ENCODE results near the gene INPP5E.
A peak's percentile ranks its signal among the peaks of the same experiment; 100 is the strongest.
"Not testable (repeated sequence)": the region's sequence is repeated elsewhere in the genome, so short reads cannot be mapped to it uniquely, and the experiment has no call there.

The INPP5E gene

DNA sequence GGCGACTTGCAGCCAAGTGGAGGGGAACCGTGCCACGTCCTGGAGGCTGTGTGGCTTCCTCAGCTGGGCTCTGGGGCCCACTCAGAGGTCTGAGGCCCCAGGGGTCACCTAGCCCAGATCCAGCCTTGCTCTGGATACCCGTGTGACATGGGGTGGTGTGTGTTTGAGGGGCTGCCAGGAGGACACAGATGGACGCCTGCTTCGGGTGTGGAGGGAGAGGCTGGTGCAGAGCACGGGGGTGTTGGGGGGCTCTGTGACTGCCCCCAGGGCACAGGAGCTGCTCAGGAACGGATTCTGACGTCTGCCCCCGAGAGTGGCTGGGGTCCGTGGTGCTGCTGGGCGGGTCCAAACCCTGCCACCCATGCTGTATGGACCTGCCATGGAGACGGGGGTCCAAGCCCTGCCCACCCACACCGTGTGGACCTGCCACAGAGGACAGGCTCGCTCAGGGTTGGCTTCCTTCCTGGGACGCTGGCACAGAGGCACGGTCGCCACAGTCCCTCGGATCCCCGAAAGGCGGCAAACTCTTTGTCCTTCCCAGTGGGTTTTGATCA, 10.5 kb downstream of the INPP5E start:
- DNase-seq = no peak

GRCh38 chr9:136426787-136427186, 12.9 kb downstream of the INPP5E start:
- no peak for DNase-seq

DNA sequence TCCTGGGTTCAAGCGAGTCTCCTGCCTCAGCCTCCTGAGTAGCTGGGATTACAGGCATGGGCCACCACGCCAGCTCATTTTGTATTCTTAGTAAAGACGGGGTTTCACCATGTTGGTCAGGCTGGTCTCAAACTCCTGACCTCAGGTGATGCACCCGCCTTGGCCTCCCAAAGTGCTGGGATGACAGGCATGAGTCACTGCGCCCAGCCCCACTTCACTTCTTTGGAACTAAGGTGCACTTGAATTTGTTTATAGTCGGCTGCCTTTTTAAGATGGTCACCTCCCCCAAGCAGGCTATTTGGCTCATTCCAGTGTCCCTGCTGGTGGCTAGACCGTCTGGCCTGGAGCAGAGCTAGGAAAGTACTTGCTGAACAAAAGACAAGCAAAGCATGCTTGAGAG, 14.3 kb downstream of the INPP5E start:
- DNase-seq = not testable (repeated sequence)

DNA sequence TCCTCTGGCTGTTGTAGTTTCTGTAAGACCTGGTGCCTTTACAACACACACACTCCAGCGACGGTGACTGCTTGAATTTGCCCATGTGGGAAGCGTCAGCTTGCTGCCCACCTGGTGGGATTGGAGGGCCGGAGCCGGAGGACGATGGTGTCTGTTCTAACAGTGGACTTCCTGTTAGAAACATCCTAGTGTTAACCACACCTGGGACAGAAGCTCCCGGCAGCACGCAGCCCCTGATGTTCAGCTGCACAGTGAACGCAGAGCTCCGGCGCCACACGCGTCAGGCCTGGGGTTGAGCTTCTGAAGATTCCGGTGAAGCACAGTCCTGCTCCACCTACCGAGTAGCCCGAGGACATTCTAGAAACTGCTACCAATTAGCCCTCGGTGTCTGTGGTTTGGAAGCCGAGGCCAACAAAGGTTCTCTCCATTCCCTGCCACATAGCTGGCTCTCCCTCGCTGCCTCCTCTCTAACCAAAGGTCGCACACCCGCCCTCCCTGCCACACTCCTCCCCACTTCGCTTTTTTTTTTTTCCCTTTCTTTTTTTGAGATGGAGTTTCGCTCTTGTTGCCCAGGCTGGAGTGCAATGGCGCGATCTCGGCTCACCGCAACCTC, 14.8 kb downstream of the INPP5E start:
- no peak for DNase-seq

GRCh38 chr9:136423432-136424146, 16.1 kb downstream of the INPP5E start:
- DNase-seq = no peak

- no peak for DNase-seq
Measured at GRCh38 chr9:136422876-136423275, 16.8 kb downstream of the INPP5E start.

DNA sequence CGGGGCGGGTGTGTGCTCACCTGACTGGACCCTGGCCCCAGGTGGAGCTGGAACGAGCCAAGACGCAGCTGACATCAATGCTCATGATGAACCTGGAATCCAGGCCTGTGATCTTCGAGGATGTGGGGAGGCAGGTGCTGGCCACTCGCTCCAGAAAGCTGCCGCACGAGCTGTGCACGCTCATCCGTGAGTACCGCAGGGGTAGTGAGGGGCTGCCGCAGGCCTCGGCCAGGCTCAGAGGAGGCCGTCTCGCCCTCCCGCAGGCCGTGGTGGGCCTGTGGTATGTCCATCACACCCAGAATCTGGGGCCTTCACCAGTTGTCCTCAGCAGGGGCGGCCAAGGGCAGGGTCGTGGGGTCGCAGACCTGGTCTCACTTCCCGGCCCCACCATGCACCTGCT, 17.9 kb downstream of the INPP5E start:
- DNase-seq = no peak

DNA sequence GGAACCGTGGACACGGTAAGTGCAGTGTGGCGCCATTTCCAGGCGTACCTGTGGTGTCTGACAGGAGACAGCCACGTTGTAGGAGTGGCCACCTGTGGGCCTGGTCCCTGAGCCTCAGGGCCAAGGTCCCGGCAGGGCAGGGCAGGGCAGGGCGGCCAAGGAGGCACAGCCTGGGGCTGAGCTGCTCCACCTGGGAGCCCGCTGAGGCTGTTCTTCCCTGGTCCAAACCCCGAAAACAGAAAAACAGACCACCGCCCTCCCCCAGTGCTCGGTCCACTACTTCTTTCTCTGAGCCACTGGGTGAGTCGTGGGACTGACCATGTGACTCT, 20.6 kb downstream of the INPP5E start:
- DNase-seq = no peak

- DNase-seq = no peak
Measured at GRCh38 chr9:136418182-136419091, 21.2 kb downstream of the INPP5E start.

DNA sequence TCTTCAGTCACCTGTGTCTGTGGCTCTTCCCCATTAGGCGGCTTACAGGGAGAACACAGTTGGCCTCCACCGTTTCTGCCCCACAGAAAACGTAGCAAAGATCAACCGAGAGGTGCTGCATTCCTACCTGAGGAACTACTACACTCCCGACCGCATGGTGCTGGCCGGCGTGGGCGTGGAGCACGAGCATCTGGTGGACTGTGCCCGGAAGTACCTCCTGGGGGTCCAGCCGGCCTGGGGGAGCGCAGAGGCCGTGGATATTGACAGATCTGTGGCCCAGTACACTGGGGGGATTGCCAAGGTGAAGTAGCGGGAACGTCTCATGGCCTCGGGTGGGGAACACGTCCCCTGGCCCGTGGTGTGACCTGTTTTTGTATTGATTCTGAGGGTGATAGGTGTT, 22.7 kb downstream of the INPP5E start:
- DNase-seq = no peak

DNA sequence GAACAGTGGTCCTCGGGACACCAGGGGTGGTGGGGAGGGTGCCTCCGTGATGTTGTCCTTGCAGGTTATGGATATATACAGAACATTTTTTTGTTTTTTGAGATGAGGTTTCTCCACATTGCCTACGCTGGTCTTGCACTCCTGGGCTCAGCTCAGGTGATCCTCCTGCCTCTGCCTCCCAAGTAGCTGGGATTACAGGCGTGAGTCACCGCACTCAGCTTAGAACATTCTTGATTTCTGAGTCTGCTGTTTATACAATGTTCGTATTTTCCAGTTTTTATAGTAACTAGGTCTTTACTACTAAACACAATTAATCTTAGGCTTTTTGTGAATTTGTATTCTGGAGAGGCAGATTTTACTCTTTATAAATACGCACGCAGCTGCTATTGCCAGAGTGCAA, 23.2 kb downstream of the INPP5E start:
- no peak for DNase-seq

- DNase-seq = no peak
Measured at GRCh38 chr9:136412962-136413361, 26.7 kb downstream of the INPP5E start.

GRCh38 chr9:136411378-136411777, 28.3 kb downstream of the INPP5E start:
- DNase-seq = no peak

DNA sequence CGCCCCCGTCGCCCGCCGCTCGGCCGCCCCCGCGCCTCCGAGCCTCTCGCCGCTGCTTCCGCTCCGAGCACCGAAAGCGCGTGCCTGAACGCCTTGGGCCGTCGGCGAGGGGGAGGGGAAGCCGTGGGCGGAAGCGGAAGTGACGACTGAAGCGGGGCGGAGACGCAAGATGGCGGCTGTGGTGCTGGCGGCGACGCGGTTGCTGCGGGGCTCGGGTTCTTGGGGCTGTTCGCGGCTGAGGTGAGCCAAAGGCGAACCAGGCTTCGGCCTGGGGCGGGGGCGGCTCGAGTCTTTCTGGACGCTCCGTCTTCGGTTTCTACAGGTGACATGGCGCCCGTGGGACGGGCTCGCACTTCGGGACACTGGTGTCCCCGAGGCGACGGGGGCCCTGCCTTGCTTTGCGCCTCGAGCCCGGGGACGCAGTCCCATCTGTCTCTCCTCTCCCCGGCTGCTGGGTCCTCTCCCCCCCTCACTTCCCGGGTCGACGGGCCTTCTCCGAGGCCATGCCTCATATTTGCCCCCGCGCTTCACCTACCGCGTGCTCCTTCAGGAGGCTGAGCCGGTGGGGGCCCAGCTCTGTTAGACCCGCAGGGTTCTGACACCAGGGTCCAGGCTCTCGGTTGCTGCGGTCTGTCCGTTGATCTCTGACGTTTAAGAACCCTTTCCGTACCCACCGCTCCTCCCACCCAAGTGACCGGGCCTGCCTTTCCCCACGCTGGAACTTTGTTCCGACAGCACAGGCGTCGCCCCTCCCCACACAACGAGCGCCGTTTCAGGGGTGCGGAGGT, 29.0 kb downstream of the INPP5E start, which contains the start of the genes ENTR1 and PMPCA:
TSS of gene ENTR1 (minus strand) at position 115 of the 788 bp plus-strand sequence. CDS start 217 bp downstream, outside the sequence.
TSS of gene PMPCA (plus strand) at position 159 of the 788 bp plus-strand sequence. CDS start at position 170, 11 bp downstream.
- peak; percentile 98 for DNase-seq

GRCh38 chr9:136409557-136410455, 29.8 kb downstream of the INPP5E start:
- peak; percentile 78 for DNase-seq

DNA sequence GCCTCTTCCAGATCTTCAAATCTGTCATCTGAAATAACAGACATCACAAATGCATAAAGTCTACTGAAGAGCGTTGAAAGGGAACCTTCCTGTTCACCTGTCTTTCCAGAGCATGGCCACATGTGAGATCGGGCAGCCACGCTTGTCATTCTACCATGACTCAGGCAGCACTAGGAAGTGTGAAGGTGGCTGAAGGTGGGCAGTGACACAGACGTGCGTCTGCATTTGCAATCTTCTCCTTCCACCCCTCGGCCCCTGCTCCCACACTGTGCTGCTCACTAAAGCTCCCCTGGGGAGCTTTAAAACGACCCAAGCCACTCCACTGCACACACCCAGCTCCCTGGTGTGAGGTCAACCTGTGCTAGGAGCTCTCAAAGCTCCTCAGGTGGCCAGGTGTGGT, 31.7 kb downstream of the INPP5E start:
- DNase-seq = no peak

- not testable (repeated sequence) for DNase-seq
Measured at GRCh38 chr9:136407061-136407460, 32.6 kb downstream of the INPP5E start.

- not testable (repeated sequence) for DNase-seq
Measured at GRCh38 chr9:136405904-136406303, 33.7 kb downstream of the INPP5E start.

DNA sequence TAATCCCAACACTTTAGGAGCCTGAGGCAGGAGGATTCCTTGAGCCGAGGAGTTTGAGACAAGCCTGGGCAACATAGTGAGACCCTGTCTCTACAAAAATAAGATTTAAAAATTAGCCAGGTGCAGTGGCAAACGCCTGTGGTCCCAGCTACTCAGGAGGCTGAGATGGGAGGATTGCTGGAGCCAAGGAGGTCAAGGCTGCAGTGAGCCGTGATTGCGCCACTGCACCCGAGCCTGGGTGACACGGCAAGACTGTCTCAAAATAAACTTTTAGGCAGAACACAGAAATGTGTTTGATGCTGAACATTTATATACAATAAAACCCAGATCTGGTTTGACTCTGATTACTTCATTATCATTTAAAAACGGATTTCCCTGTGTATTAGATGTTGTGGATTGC, 34.2 kb downstream of the INPP5E start:
- DNase-seq = no peak

DNA sequence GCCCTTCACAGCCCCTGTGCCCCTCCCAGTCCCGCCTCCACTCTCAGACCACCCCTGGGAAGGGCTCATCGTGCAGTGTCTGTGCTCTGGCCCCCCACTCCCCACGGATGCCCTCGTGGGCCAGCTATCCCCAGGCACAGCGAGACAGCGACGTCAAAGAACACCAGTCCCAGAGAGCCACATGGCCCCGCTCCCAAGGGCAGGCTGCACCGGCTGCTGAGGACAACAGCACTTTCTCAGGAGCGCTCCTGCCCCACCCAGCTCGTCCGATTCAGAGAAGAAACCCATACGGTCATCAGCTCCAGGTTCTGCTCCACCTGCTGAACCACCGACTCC, 34.9 kb downstream of the INPP5E start:
- DNase-seq = peak; percentile 71
